K562 (cell line): ENCODE results near the gene STRADB. TPM values are rescaled to one million over a fixed set of nuclear protein-coding genes. Genes with fewer than 3 reads are reported as not detected.

ENCODE experiments used
- ATAC-seq: fragments of 200-7000 bp; cut with Tn5 transposase; 3 replicates; pipeline ENCODE4 v1.9.1; 2020; ENCODE audit warnings: moderate library complexity
- BruUV-seq: library from RNA; stranded (reverse); fragments of 400-500 nt; replicated peaks from 2 replicates; lab custom pipeline; 2021; lab: Mats Ljungman, UMichigan
- CTCF ChIA-PET: fragments of 300-600 bp; formaldehyde crosslinking; extraction: SDS; loops from one replicate; lab custom pipeline; 2021; ENCODE audit warnings: low intra/inter-chr PET ratio; lab: Yijun Ruan, JAX
- POLR2A ChIA-PET: fragments of 300-600, 350-650 bp; sonication (Branson Sonifier 250); formaldehyde crosslinking; extraction: SDS; loops from one replicate; lab custom pipeline; 2021; ENCODE audit warnings: antibody characterized with exemption, inconsistent platforms; lab: Yijun Ruan, JAX
- DNase-seq, 4 experiments: peaks; one replicate each; pipeline versions ENCODE4 v3.0.0 to v3.0.0-alpha.2; 2011 to 2018; ENCODE audit warnings: low spot score in 3 of 4, mixed read lengths in 3 of 4; ENCODE audit errors: extremely low read depth in 1 of 4
- FAIRE-seq: peaks from 2 replicates; lab custom pipeline; 2011; peaks lifted over from hg19 to GRCh38; lab: Jason Lieb, UNC
- H2AFZ ChIP-seq: 2 replicates; pipeline ENCODE4 v1.6.0; 2011; ENCODE audit warnings: low read depth, low read length, control low read depth, inconsistent platforms
- H3K27ac ChIP-seq: fragments of 200-600 bp; 3 replicates; pipeline ENCODE4 v1.8.0; 2011; ENCODE audit warnings: low read depth, mild to moderate bottlenecking, control low read depth, inconsistent platforms, low read length, moderate library complexity, mixed read lengths; ENCODE audit errors: extremely low read depth
- H3K27me3 ChIP-seq, 2 experiments: fragments of 300-600 bp in 1 of 2; 2 replicates in 1 of 2; 3 replicates in 1 of 2; pipeline versions ENCODE4 v1.6.0 to v1.8.0; 2011; ENCODE audit warnings: inconsistent platforms in 2 of 2, low read length in 2 of 2, mild to moderate bottlenecking in 1 of 2, mixed read lengths in 1 of 2, moderate library complexity in 1 of 2; ENCODE audit not compliant: control insufficient read depth in 2 of 2, insufficient read depth in 2 of 2
- H3K36me3 ChIP-seq: fragments of 300-600 bp; 3 replicates; pipeline ENCODE4 v1.8.0; 2011; ENCODE audit warnings: mild to moderate bottlenecking, low read length, inconsistent platforms; ENCODE audit not compliant: control insufficient read depth, insufficient read depth
- H3K4me1 ChIP-seq, 2 experiments: fragments of 200-600 bp in 1 of 2; replicated peaks in 1 of 2; 2 replicates in 1 of 2; 3 replicates in 1 of 2; pipeline versions ENCODE4 v1.5.1 to v1.8.0; 2011; ENCODE audit warnings: inconsistent platforms in 2 of 2, low read length in 2 of 2, mild to moderate bottlenecking in 1 of 2, mixed read lengths in 1 of 2, moderate library complexity in 1 of 2; ENCODE audit not compliant: control insufficient read depth in 2 of 2, insufficient read depth in 2 of 2
- H3K4me2 ChIP-seq: 2 replicates; pipeline ENCODE4 v1.6.1; 2011; ENCODE audit warnings: low read length, control low read depth, inconsistent platforms, mixed read lengths; ENCODE audit not compliant: insufficient read depth
- H3K4me3 ChIP-seq: fragments of 200-600 bp; sonication (generic), shearing (Covaris generic); 2 replicates; pipeline ENCODE4 v1.5.1; 2016; ENCODE audit warnings: control low read depth, inconsistent platforms
- H3K79me2 ChIP-seq: fragments of 200-600 bp; 3 replicates; pipeline ENCODE4 v1.8.0; 2011; ENCODE audit warnings: low read length, inconsistent platforms; ENCODE audit not compliant: control insufficient read depth, insufficient read depth
- H3K9ac ChIP-seq, 2 experiments: 2 replicates each; pipeline versions ENCODE4 v1.6.0 to v1.6.1; 2011; ENCODE audit warnings: low read depth in 2 of 2, low read length in 2 of 2, control low read depth in 1 of 2, inconsistent platforms in 1 of 2, mild to moderate bottlenecking in 1 of 2, mixed read lengths in 1 of 2; ENCODE audit not compliant: insufficient read depth in 1 of 2
- H3K9me1 ChIP-seq: one replicate; pipeline ENCODE4 v1.6.0; 2011; ENCODE audit warnings: inconsistent platforms, mild to moderate bottlenecking, low read length, moderate library complexity; ENCODE audit not compliant: control insufficient read depth, insufficient read depth
- H3K9me3 ChIP-seq: replicated peaks from 2 replicates; pipeline ENCODE4 v1.5.1; 2011; ENCODE audit warnings: low read depth, low read length, inconsistent platforms; ENCODE audit not compliant: control insufficient read depth, insufficient read depth
- H4K20me1 ChIP-seq: replicated peaks from 2 replicates; pipeline ENCODE4 v1.6.1; 2011; ENCODE audit warnings: low read length, inconsistent platforms, mixed read lengths; ENCODE audit not compliant: control insufficient read depth, insufficient read depth
- CCNT2 ChIP-seq: IDR thresholded peaks from 2 replicates; pipeline ENCODE4 v1.6.1; 2011; ENCODE audit warnings: borderline replicate concordance, low read depth, mild to moderate bottlenecking, moderate library complexity, mixed read lengths, low read length; ENCODE audit not compliant: insufficient read length; ENCODE audit errors: extremely low read depth
- MEIS2 ChIP-seq: fragments of 450-650 bp; IDR thresholded peaks from 2 replicates; pipeline ENCODE4 v1.6.1; 2014; ENCODE audit warnings: mild to moderate bottlenecking; ENCODE audit not compliant: partially characterized antibody
- MYBL2 ChIP-seq, 2 experiments: fragments of 450-650 bp in 1 of 2; sonication (generic) in 1 of 2; formaldehyde crosslinking in 1 of 2; IDR thresholded peaks; 2 replicates each; pipeline versions ENCODE4 v1.6.1 to v1.8.1; 2017 to 2022; ENCODE audit warnings: borderline replicate concordance in 1 of 2, inconsistent platforms in 1 of 2, low read depth in 1 of 2, mild to moderate bottlenecking in 1 of 2, missing genetic modification reagents in 1 of 2, moderate library complexity in 1 of 2
- NFIX ChIP-seq: fragments of 250-450 bp; sonication (Bioruptor Pico); IDR thresholded peaks from 2 replicates; pipeline ENCODE4 v1.4.0; 2020; ENCODE audit warnings: low read depth, mild to moderate bottlenecking, moderate library complexity
- PTTG1 ChIP-seq: fragments of 450-650 bp; IDR thresholded peaks from 2 replicates; pipeline ENCODE4 v1.6.1; 2016; ENCODE audit warnings: low read depth, mild to moderate bottlenecking, missing genetic modification characterization, missing compliant biosample characterization
- WGBS: fragments of 100-300 bp; shearing (Covaris generic); methylation state at CpG from one replicate; pipeline ENCODE4 v1.1.6; 2016; ENCODE audit warnings: low coverage, mixed read lengths; ENCODE audit not compliant: insufficient coverage; ENCODE audit errors: missing lambda C conversion rate; 5-methylcytosine and 5-hydroxymethylcytosine counted together
- in situ Hi-C: fragments of 300-500 bp; cut with MboI; formaldehyde crosslinking; loops from 4 replicates; pipeline ENCODE4 v1.15.0; 2018; ENCODE audit warnings: inconsistent platforms, mixed read lengths
- intact Hi-C: fragments of 100-400 bp; cut with micrococcal nuclease; formaldehyde crosslinking; loops from 2 replicates; pipeline ENCODE4 v1.14.2; 2022
- polyA plus RNA-seq, 8 experiments: library from polyadenylated mRNA; depleted of rRNA in 4 of 8; stranded (reverse) in 5 of 8; unstranded in 3 of 8; fragments of >200 nt; fragmentation: Nextera tagmentation in 2 of 8; fragmentation: Illumina TruSeq in 1 of 8; extraction: Ambion mirVana in 2 of 8; extraction: Trizol in 1 of 8; gene quantifications; 2 replicates each; pipeline versions ENCODE4 v1.2.1 to v1.2.3, GENCODE V29; 2011 to 2014; ENCODE audit warnings: inconsistent platforms in 1 of 8, missing spikeins in 1 of 8
- total RNA-seq, 7 experiments: library from RNA; depleted of rRNA in 6 of 7; stranded (reverse); fragments of >200 nt in 6 of 7; fragmentation: Illumina TruSeq in 2 of 7; extraction: Trizol in 2 of 7; gene quantifications; 2 replicates each; pipeline versions ENCODE4 v1.2.1 to v1.2.3, GENCODE V29; 2011 to 2021; ENCODE audit warnings: low replicate concordance in 1 of 7
- TF ChIP-seq, protein P1 (sequence below), 2 experiments: fragments of 450-650 bp in 1 of 2; sonication (generic) in 1 of 2; formaldehyde crosslinking in 1 of 2; IDR thresholded peaks; 2 replicates each; pipeline versions ENCODE4 v1.7.1 to v1.9.0; 2016 to 2022; ENCODE audit warnings: inconsistent platforms in 1 of 2, mild to moderate bottlenecking in 1 of 2, missing genetic modification reagents in 1 of 2
- TF ChIP-seq, protein P2 (sequence below), 2 experiments: fragments of 450-650 bp in 1 of 2; sonication (generic) in 1 of 2; formaldehyde crosslinking in 1 of 2; IDR thresholded peaks in 1 of 2; conservative IDR thresholded peaks in 1 of 2; 2 replicates each; pipeline versions ENCODE4 v1.6.1 to v1.8.1; 2016 to 2023; ENCODE audit warnings: mild to moderate bottlenecking in 2 of 2, moderate library complexity in 2 of 2, inconsistent platforms in 1 of 2, missing genetic modification reagents in 1 of 2

STRADB gene
- total and polyA plus RNA-seq, 9 of the 15 experiments (the other 6 are each of a cell fraction or from before 2014, with no cell fraction given): 6.9 to 30.6 (median 15.7) TPM

DNA sequence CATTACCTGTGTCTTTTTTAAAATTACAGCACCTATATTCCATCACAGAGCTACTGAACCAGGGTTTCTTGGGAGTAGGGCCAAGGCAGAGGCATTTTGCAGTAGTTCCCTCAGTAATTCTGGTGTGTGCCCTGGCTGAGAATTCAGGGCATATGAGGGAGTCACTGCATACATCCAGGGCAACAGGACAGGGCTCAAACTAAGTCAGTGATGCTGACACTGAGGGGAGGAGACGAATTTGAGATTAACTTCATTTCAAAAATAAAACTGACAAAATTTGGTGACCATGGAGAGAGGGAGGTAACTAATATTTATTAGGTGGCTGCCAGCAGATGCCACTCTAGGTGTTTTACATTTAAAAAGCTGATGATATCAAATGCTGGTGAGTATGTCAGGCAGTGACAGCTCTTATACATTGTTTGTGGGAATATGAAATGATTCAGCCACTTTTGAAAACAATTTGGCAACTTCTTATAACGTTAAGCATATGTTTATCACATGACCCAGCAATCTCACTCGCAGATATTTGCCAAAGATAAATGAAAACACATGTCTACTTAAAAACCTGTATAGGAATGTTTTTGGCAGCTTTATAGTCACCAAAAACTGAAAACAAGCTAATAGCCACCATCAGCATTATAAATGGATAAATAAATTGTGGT lies 20.3 kb downstream of the STRADB start (continued):
- TF ChIP-seq MYBL2 (IDR thresholded peaks at IDR 0.05; ENCODE audit: low read depth) (no peak), MYBL2 (CRISPR knock-in tag; IDR thresholded peaks at IDR 0.05; ENCODE audit: borderline replicate concordance) (no peak), CCNT2 (no peak), PTTG1 (no peak), MEIS2 (no peak)

DNA sequence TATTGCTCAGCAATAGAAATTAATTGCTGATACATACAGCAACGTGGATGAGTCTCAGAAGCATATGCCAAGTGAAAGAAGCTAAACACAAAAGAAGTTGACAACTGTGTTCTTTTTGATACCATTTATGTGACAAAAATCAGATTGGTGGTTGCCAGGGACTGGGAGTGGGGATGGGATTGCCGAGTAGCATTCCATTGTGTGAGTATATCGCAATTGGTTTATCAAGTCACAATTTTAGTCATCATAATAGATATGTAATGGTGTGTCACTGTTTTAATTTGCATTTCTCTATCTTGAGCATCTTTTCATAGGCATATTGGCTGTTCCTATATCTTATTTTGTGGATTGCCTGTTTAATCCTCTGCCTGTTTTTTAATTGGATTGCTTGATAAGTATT lies 20.9 kb downstream of the STRADB start:
- DNase-seq: no peak
- Histone ChIP-seq H3K4me3 (no peak overlapping the region), H3K27ac (no peak overlapping the region), H4K20me1 (no peaks in the 10 kb centered on the region), H3K4me2 (no peak overlapping the region), H3K4me1 (no peaks in the 10 kb centered on the region; a peak in 1 of 5 replicates), H3K9me1 (no peaks in the 10 kb centered on the region), H3K27me3 (no peaks in the 10 kb centered on the region), H3K9ac (no peak overlapping the region), H3K9me3 (no peaks in the 10 kb centered on the region), H3K79me2 (no peaks in the 10 kb centered on the region), H2AFZ (no peak overlapping the region), H3K36me3 (peaks cover 8% of the 10 kb centered on the region; the same call in 1 of the 3 replicates)
- intact Hi-C loops (no loop called here), in situ Hi-C loops (no loop called here)
- BruUV-seq: no TSS peak
- POLR2A ChIA-PET: interaction anchor here (1.4 kb wide), 1 partner anchor 92 kb away, joined by 3 read pairs; no protein-coding TSS in a partner anchor
- ATAC-seq: no peak
- FAIRE-seq: no peak
- CTCF ChIA-PET: no interaction called here
- 53% methylated on average over 3 of the region's 3 CpGs for WGBS
- TF ChIP-seq, protein P1, sequence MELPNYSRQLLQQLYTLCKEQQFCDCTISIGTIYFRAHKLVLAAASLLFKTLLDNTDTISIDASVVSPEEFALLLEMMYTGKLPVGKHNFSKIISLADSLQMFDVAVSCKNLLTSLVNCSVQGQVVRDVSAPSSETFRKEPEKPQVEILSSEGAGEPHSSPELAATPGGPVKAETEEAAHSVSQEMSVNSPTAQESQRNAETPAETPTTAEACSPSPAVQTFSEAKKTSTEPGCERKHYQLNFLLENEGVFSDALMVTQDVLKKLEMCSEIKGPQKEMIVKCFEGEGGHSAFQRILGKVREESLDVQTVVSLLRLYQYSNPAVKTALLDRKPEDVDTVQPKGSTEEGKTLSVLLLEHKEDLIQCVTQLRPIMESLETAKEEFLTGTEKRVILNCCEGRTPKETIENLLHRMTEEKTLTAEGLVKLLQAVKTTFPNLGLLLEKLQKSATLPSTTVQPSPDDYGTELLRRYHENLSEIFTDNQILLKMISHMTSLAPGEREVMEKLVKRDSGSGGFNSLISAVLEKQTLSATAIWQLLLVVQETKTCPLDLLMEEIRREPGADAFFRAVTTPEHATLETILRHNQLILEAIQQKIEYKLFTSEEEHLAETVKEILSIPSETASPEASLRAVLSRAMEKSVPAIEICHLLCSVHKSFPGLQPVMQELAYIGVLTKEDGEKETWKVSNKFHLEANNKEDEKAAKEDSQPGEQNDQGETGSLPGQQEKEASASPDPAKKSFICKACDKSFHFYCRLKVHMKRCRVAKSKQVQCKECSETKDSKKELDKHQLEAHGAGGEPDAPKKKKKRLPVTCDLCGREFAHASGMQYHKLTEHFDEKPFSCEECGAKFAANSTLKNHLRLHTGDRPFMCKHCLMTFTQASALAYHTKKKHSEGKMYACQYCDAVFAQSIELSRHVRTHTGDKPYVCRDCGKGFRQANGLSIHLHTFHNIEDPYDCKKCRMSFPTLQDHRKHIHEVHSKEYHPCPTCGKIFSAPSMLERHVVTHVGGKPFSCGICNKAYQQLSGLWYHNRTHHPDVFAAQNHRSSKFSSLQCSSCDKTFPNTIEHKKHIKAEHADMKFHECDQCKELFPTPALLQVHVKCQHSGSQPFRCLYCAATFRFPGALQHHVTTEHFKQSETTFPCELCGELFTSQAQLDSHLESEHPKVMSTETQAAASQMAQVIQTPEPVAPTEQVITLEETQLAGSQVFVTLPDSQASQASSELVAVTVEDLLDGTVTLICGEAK (IDR thresholded peaks at IDR 0.05): no peak
- TF ChIP-seq, protein P1 (CRISPR knock-in tag; IDR thresholded peaks at IDR 0.05): no peak
- TF ChIP-seq, protein P2, sequence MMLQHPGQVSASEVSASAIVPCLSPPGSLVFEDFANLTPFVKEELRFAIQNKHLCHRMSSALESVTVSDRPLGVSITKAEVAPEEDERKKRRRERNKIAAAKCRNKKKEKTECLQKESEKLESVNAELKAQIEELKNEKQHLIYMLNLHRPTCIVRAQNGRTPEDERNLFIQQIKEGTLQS (IDR thresholded peaks at IDR 0.05): no peak
- TF ChIP-seq, protein P2 (CRISPR knock-in tag; conservative IDR thresholded peaks at IDR 0.05): no peak
- no peak for TF ChIP-seq NFIX
